Mucosa of descending colon (tissue), 3 donors: ENCODE measurements around the gene MAMLD1. TPM values are rescaled to one million over a fixed set of nuclear protein-coding genes. Genes with fewer than 3 reads are reported as not detected.

ENCODE experiments used
- ATAC-seq: fragments of 200-7000 bp; cut with Tn5 transposase; one replicate; pipeline ENCODE4 v1.9.1; 2020; ENCODE audit warnings: mild to moderate bottlenecking, moderate library complexity
- DNase-seq, 3 donors: peaks; one replicate each; pipeline ENCODE4 v3.0.0-alpha.2; 2020
- H3K36me3 ChIP-seq: fragments of 200-600 bp; one replicate; pipeline ENCODE4 v1.8.0; 2021; ENCODE audit warnings: low read depth, mild to moderate bottlenecking
- H3K4me1 ChIP-seq: fragments of 200-600 bp; one replicate; pipeline ENCODE4 v1.8.0; 2021; ENCODE audit warnings: low read depth, mild to moderate bottlenecking
- H3K4me3 ChIP-seq: fragments of 200-600 bp; one replicate; pipeline ENCODE4 v1.8.0; 2021; ENCODE audit warnings: mild to moderate bottlenecking
- H3K9me3 ChIP-seq: fragments of 200-600 bp; one replicate; pipeline ENCODE4 v1.8.0; 2021; ENCODE audit warnings: mild to moderate bottlenecking
- CTCF ChIP-seq: fragments of 200-600 bp; IDR thresholded peaks from one replicate; pipeline ENCODE4 v1.8.0; 2022; ENCODE audit warnings: antibody characterized with exemption, mild to moderate bottlenecking
- intact Hi-C, 2 donors: fragments of 100-400 bp; cut with DNase I in 1 of 2; cut with micrococcal nuclease in 1 of 2; formaldehyde crosslinking; loops; one replicate each; pipeline versions ENCODE4 v1.11.0 to v1.11.1; 2022; cut with DNase I, micrococcal nuclease
- total RNA-seq, 3 donors: library from RNA; stranded (reverse); fragmentation: NEBNext Ultra II Directional in 2 of 3; extraction: Animal tissue kit (Norgen Biotek cat#: 25700) in 2 of 3; gene quantifications; one replicate each; pipeline versions ENCODE4 v1.2.1 to v1.2.4, GENCODE V29; 2021 to 2023
- donor health status: DM: no; HTN: no; CAD: no; lungs with moderate emphysema.
- donor health status: DM: no; HTN: no; CAD: no.
- donor health status: DM: no; HTN: yes; CAD: no.

The MAMLD1 gene
- total RNA-seq, 3 donors from 2014 or later, result 0.69 to 4.5 (median 1.0) TPM

- DNase-seq (no peak), ATAC-seq (no peak)
- Histone ChIP-seq H3K4me1 (no peaks in the 10 kb centered on the region), H3K9me3 (no peaks in the 10 kb centered on the region), H3K4me3 (no peak overlapping the region), H3K36me3 (no peaks in the 10 kb centered on the region)
- no peak for TF ChIP-seq CTCF
- intact Hi-C loops, result no loop called here
Observed at GRCh38 chrX:150460781-150461180, 97.7 kb downstream of the MAMLD1 start.

- no peak for TF ChIP-seq CTCF
- intact Hi-C loops, result no loop called here
- no peaks in the 10 kb centered on the region for H3K9me3 ChIP-seq
Observed at GRCh38 chrX:150463566-150463965, 100.4 kb downstream of the MAMLD1 start.

GRCh38 chrX:150464001-150464400 is 100.9 kb downstream of the MAMLD1 start:
- H3K9me3 ChIP-seq, result no peaks in the 10 kb centered on the region
- DNase-seq, result no peak
- intact Hi-C loops, result no loop called here
- no peak for TF ChIP-seq CTCF
- H3K4me1 ChIP-seq, result no peaks in the 10 kb centered on the region
- no peak overlapping the region for H3K4me3 ChIP-seq
- no peak for ATAC-seq
- no peaks in the 10 kb centered on the region for H3K36me3 ChIP-seq

More at GRCh38 chrX:150463566-150463965, 100.4 kb downstream of the MAMLD1 start:
- H3K4me3 ChIP-seq, result no peak overlapping the region
- H3K36me3 ChIP-seq, result no peaks in the 10 kb centered on the region
- no peaks in the 10 kb centered on the region for H3K4me1 ChIP-seq
- DNase-seq, result no peak
- ATAC-seq, result no peak

- ATAC-seq, result no peak
Observed at GRCh38 chrX:150465326-150465725, 102.2 kb downstream of the MAMLD1 start.

GRCh38 chrX:150465881-150466775 is 103.0 kb downstream of the MAMLD1 start:
- no peaks in the 10 kb centered on the region for H3K9me3 ChIP-seq
- no peaks in the 10 kb centered on the region for H3K36me3 ChIP-seq
- intact Hi-C loops, result no loop called here
- ATAC-seq, result peak; percentile 16
- H3K4me1 ChIP-seq, result no peaks in the 10 kb centered on the region
- no peak overlapping the region for H3K4me3 ChIP-seq
- no peak for TF ChIP-seq CTCF
- DNase-seq, result no peak

More at GRCh38 chrX:150465326-150465725, 102.2 kb downstream of the MAMLD1 start:
- Histone ChIP-seq H3K9me3 (no peaks in the 10 kb centered on the region), H3K4me1 (no peaks in the 10 kb centered on the region), H3K4me3 (no peak overlapping the region), H3K36me3 (no peaks in the 10 kb centered on the region)
- no peak for DNase-seq
- intact Hi-C loops, result no loop called here
- TF ChIP-seq CTCF, result no peak
